Measurements from ENCODE around the gene MED29.

The MED29 gene

GRCh38 chr19:39417463-39418181 is 26.4 kb downstream of the MED29 start:
- H3K27ac Mint-ChIP-seq = peak overlapping the region; percentile 74
- no peaks in the 10 kb centered on the region for H3K27me3 Mint-ChIP-seq
- no peaks in the 10 kb centered on the region for H3K9me3 Mint-ChIP-seq
- H3K4me1 Mint-ChIP-seq (ENCODE audit: low read depth) = peaks cover 11% of the 10 kb centered on the region
- H3K36me3 Mint-ChIP-seq (ENCODE audit: low read depth) = peaks cover 62% of the 10 kb centered on the region
- no peak overlapping the region for H3K4me3 Mint-ChIP-seq
- DNase-seq = no peak

- Mint-ChIP-seq H3K27ac (no peak overlapping the region), H3K36me3 (ENCODE audit: low read depth) (peaks cover 65% of the 10 kb centered on the region)
These were observed 27.8 kb downstream of the MED29 start for GRCh38 chr19:39419003-39419402.

GRCh38 chr19:39420769-39421168 is 29.6 kb downstream of the MED29 start:
- no peaks in the 10 kb centered on the region for H3K9me3 Mint-ChIP-seq
- H3K27me3 Mint-ChIP-seq = no peaks in the 10 kb centered on the region
- no peak for DNase-seq
- no peaks in the 10 kb centered on the region for H3K4me1 Mint-ChIP-seq (ENCODE audit: low read depth)
- no peak overlapping the region for H3K4me3 Mint-ChIP-seq
- no peak overlapping the region for H3K27ac Mint-ChIP-seq
- peaks cover 63% of the 10 kb centered on the region for H3K36me3 Mint-ChIP-seq (ENCODE audit: low read depth)

More at GRCh38 chr19:39419003-39419402, 27.8 kb downstream of the MED29 start:
- Mint-ChIP-seq H3K4me3 (no peak overlapping the region), H3K9me3 (no peaks in the 10 kb centered on the region), H3K4me1 (ENCODE audit: low read depth) (peaks cover 7% of the 10 kb centered on the region), H3K27me3 (no peaks in the 10 kb centered on the region)
- DNase-seq = no peak

GRCh38 chr19:39422020-39422419 is 30.8 kb downstream of the MED29 start:
- H3K36me3 Mint-ChIP-seq (ENCODE audit: low read depth) = peaks cover 61% of the 10 kb centered on the region
- H3K27ac Mint-ChIP-seq = no peak overlapping the region
- no peak overlapping the region for H3K4me3 Mint-ChIP-seq
- H3K9me3 Mint-ChIP-seq = no peaks in the 10 kb centered on the region
- no peak for DNase-seq
- H3K27me3 Mint-ChIP-seq = no peaks in the 10 kb centered on the region
- H3K4me1 Mint-ChIP-seq (ENCODE audit: low read depth) = no peaks in the 10 kb centered on the region

- Mint-ChIP-seq H3K9me3 (no peaks in the 10 kb centered on the region), H3K36me3 (ENCODE audit: low read depth) (peaks cover 50% of the 10 kb centered on the region), H3K4me3 (no peak overlapping the region), H3K27me3 (no peaks in the 10 kb centered on the region), H3K27ac (peak overlapping the region; percentile 65), H3K4me1 (ENCODE audit: low read depth) (no peaks in the 10 kb centered on the region)
- DNase-seq = no peak
These were observed 32.3 kb downstream of the MED29 start for GRCh38 chr19:39423258-39424086.

- no peak overlapping the region for H3K27ac Mint-ChIP-seq
These were observed 33.8 kb downstream of the MED29 start for GRCh38 chr19:39424934-39425333.

GRCh38 chr19:39425744-39426143 is 34.6 kb downstream of the MED29 start:
- no peak for DNase-seq
- Mint-ChIP-seq H3K4me1 (ENCODE audit: low read depth) (peaks cover 9% of the 10 kb centered on the region), H3K9me3 (no peaks in the 10 kb centered on the region), H3K27ac (peak overlapping the region; percentile 8), H3K36me3 (ENCODE audit: low read depth) (peaks cover 40% of the 10 kb centered on the region), H3K27me3 (no peaks in the 10 kb centered on the region), H3K4me3 (no peak overlapping the region)

More at GRCh38 chr19:39424934-39425333, 33.8 kb downstream of the MED29 start:
- Mint-ChIP-seq H3K9me3 (no peaks in the 10 kb centered on the region), H3K27me3 (no peaks in the 10 kb centered on the region), H3K4me3 (no peak overlapping the region), H3K4me1 (ENCODE audit: low read depth) (peaks cover 3% of the 10 kb centered on the region), H3K36me3 (ENCODE audit: low read depth) (peaks cover 42% of the 10 kb centered on the region)
- DNase-seq = no peak

- Mint-ChIP-seq H3K27ac (peak overlapping the region; percentile 1), H3K27me3 (no peaks in the 10 kb centered on the region)
These were observed 35.0 kb downstream of the MED29 start for GRCh38 chr19:39426170-39426569.

GRCh38 chr19:39427707-39428106 is 36.5 kb downstream of the MED29 start:
- no peak for DNase-seq
- Mint-ChIP-seq H3K27ac (no peak overlapping the region), H3K4me3 (no peak overlapping the region), H3K36me3 (ENCODE audit: low read depth) (peaks cover 44% of the 10 kb centered on the region), H3K27me3 (no peaks in the 10 kb centered on the region), H3K4me1 (ENCODE audit: low read depth) (peaks cover 24% of the 10 kb centered on the region), H3K9me3 (no peaks in the 10 kb centered on the region)

More at GRCh38 chr19:39426170-39426569, 35.0 kb downstream of the MED29 start:
- H3K9me3 Mint-ChIP-seq = no peaks in the 10 kb centered on the region
- peaks cover 41% of the 10 kb centered on the region for H3K36me3 Mint-ChIP-seq (ENCODE audit: low read depth)
- no peak overlapping the region for H3K4me3 Mint-ChIP-seq
- DNase-seq = no peak
- peaks cover 13% of the 10 kb centered on the region for H3K4me1 Mint-ChIP-seq (ENCODE audit: low read depth)

- Mint-ChIP-seq H3K27ac (peak overlapping the region; percentile 47), H3K27me3 (no peaks in the 10 kb centered on the region), H3K4me3 (no peak overlapping the region), H3K36me3 (ENCODE audit: low read depth) (peaks cover 46% of the 10 kb centered on the region), H3K4me1 (ENCODE audit: low read depth) (peaks cover 31% of the 10 kb centered on the region), H3K9me3 (no peaks in the 10 kb centered on the region)
- no peak for DNase-seq
These were observed 37.3 kb downstream of the MED29 start for GRCh38 chr19:39428283-39429112.

- H3K36me3 Mint-ChIP-seq (ENCODE audit: low read depth) = peaks cover 55% of the 10 kb centered on the region
- H3K4me1 Mint-ChIP-seq (ENCODE audit: low read depth) = peaks cover 48% of the 10 kb centered on the region
- H3K27ac Mint-ChIP-seq = peak overlapping the region; percentile 97
- H3K9me3 Mint-ChIP-seq = no peaks in the 10 kb centered on the region
- peak overlapping the region; percentile 54 for H3K4me3 Mint-ChIP-seq
- peak; percentile 77 for DNase-seq
- H3K27me3 Mint-ChIP-seq = no peaks in the 10 kb centered on the region
These were observed 39.8 kb downstream of the MED29 start for GRCh38 chr19:39430675-39431593.

GRCh38 chr19:39432677-39433025 is 41.5 kb downstream of the MED29 start:
- peak overlapping the region; percentile 95 for H3K4me3 Mint-ChIP-seq
- no peak for DNase-seq
- H3K27ac Mint-ChIP-seq = peak overlapping the region; percentile 99
- H3K4me1 Mint-ChIP-seq (ENCODE audit: low read depth) = peaks cover 61% of the 10 kb centered on the region
- H3K9me3 Mint-ChIP-seq = no peaks in the 10 kb centered on the region
- no peaks in the 10 kb centered on the region for H3K27me3 Mint-ChIP-seq
- H3K36me3 Mint-ChIP-seq (ENCODE audit: low read depth) = peaks cover 59% of the 10 kb centered on the region

GRCh38 chr19:39433480-39434079 is 42.4 kb downstream of the MED29 start:
- peaks cover 61% of the 10 kb centered on the region for H3K4me1 Mint-ChIP-seq (ENCODE audit: low read depth)
- H3K4me3 Mint-ChIP-seq = peak overlapping the region; percentile 95
- peak overlapping the region; percentile 99 for H3K27ac Mint-ChIP-seq

More at GRCh38 chr19:39433480-39434079, 42.4 kb downstream of the MED29 start:
- DNase-seq = no peak
- peaks cover 59% of the 10 kb centered on the region for H3K36me3 Mint-ChIP-seq (ENCODE audit: low read depth)
- no peaks in the 10 kb centered on the region for H3K27me3 Mint-ChIP-seq
- no peaks in the 10 kb centered on the region for H3K9me3 Mint-ChIP-seq

Data from activated T-cell treated with anti-CD3 and anti-CD28 coated beads, Interleukin-2, amount 50 U/mL, for 24 hours (primary cell).